ENCODE measurements around the gene TAF10.

TAF10 gene

GRCh38 chr11:6578134-6578533 lies 33.9 kb downstream of the TAF10 start:
- intact Hi-C loops (cut with micrococcal nuclease), result no loop called here
- no peak overlapping the region for H3K27ac Mint-ChIP-seq
- peaks cover 7% of the 10 kb centered on the region for H3K9me3 Mint-ChIP-seq
- no peaks in the 10 kb centered on the region for H3K27me3 Mint-ChIP-seq
- H3K36me3 Mint-ChIP-seq (ENCODE audit: low read depth), result peaks cover 31% of the 10 kb centered on the region
- peaks cover 8% of the 10 kb centered on the region for H3K4me1 Mint-ChIP-seq (ENCODE audit: low read depth)
- H3K4me3 Mint-ChIP-seq, result no peak overlapping the region

- H3K9me3 Mint-ChIP-seq, result no peaks in the 10 kb centered on the region
- H3K4me3 Mint-ChIP-seq, result no peak overlapping the region
- H3K27ac Mint-ChIP-seq, result no peak overlapping the region
- H3K27me3 Mint-ChIP-seq, result peaks cover 3% of the 10 kb centered on the region
- H3K36me3 Mint-ChIP-seq (ENCODE audit: low read depth), result peaks cover 36% of the 10 kb centered on the region
- intact Hi-C loops (cut with micrococcal nuclease), result no loop called here
- peaks cover 8% of the 10 kb centered on the region for H3K4me1 Mint-ChIP-seq (ENCODE audit: low read depth)
Observed at GRCh38 chr11:6576471-6577373, 35.3 kb downstream of the TAF10 start.

- H3K27me3 Mint-ChIP-seq, result peaks cover 12% of the 10 kb centered on the region
- H3K27ac Mint-ChIP-seq, result no peak overlapping the region
- no peaks in the 10 kb centered on the region for H3K9me3 Mint-ChIP-seq
- H3K4me1 Mint-ChIP-seq (ENCODE audit: low read depth), result peaks cover 8% of the 10 kb centered on the region
- H3K36me3 Mint-ChIP-seq (ENCODE audit: low read depth), result peaks cover 30% of the 10 kb centered on the region
- H3K4me3 Mint-ChIP-seq, result no peak overlapping the region
- intact Hi-C loops (cut with micrococcal nuclease), result no loop called here
Observed at GRCh38 chr11:6574816-6575715, 37.0 kb downstream of the TAF10 start.

- H3K9me3 Mint-ChIP-seq, result no peaks in the 10 kb centered on the region
- no peak overlapping the region for H3K27ac Mint-ChIP-seq
Observed at GRCh38 chr11:6572215-6572614, 39.8 kb downstream of the TAF10 start.

GRCh38 chr11:6571434-6572008 lies 40.5 kb downstream of the TAF10 start:
- H3K27ac Mint-ChIP-seq, result no peak overlapping the region
- no peak overlapping the region for H3K4me3 Mint-ChIP-seq
- H3K4me1 Mint-ChIP-seq (ENCODE audit: low read depth), result peaks cover 10% of the 10 kb centered on the region
- H3K27me3 Mint-ChIP-seq, result peaks cover 12% of the 10 kb centered on the region
- H3K9me3 Mint-ChIP-seq, result no peaks in the 10 kb centered on the region
- intact Hi-C loops (cut with micrococcal nuclease), result no loop called here
- peaks cover 19% of the 10 kb centered on the region for H3K36me3 Mint-ChIP-seq (ENCODE audit: low read depth)

More at GRCh38 chr11:6572215-6572614, 39.8 kb downstream of the TAF10 start:
- Mint-ChIP-seq H3K4me1 (ENCODE audit: low read depth) (peaks cover 17% of the 10 kb centered on the region), H3K36me3 (ENCODE audit: low read depth) (peaks cover 19% of the 10 kb centered on the region), H3K27me3 (peaks cover 12% of the 10 kb centered on the region), H3K4me3 (no peak overlapping the region)
- intact Hi-C loops (cut with micrococcal nuclease), result no loop called here

GRCh38 chr11:6570691-6571427 lies 41.2 kb downstream of the TAF10 start:
- Mint-ChIP-seq H3K27me3 (peaks cover 12% of the 10 kb centered on the region), H3K4me1 (ENCODE audit: low read depth) (peaks cover 8% of the 10 kb centered on the region), H3K36me3 (ENCODE audit: low read depth) (peaks cover 19% of the 10 kb centered on the region), H3K9me3 (no peaks in the 10 kb centered on the region), H3K4me3 (no peak overlapping the region), H3K27ac (no peak overlapping the region)
- intact Hi-C loops (cut with micrococcal nuclease), result no loop called here

GRCh38 chr11:6569706-6570105 lies 42.3 kb downstream of the TAF10 start:
- Mint-ChIP-seq H3K36me3 (ENCODE audit: low read depth) (peaks cover 19% of the 10 kb centered on the region), H3K4me3 (no peak overlapping the region), H3K9me3 (no peaks in the 10 kb centered on the region), H3K27me3 (peaks cover 12% of the 10 kb centered on the region), H3K27ac (no peak overlapping the region), H3K4me1 (ENCODE audit: low read depth) (peaks cover 8% of the 10 kb centered on the region)
- intact Hi-C loops (cut with micrococcal nuclease), result no loop called here

GRCh38 chr11:6568191-6568918 lies 43.7 kb downstream of the TAF10 start:
- peaks cover 12% of the 10 kb centered on the region for H3K27me3 Mint-ChIP-seq
- H3K4me3 Mint-ChIP-seq, result no peak overlapping the region
- peak overlapping the region; percentile 6 for H3K27ac Mint-ChIP-seq
- intact Hi-C loops (cut with micrococcal nuclease), result no loop called here
- peaks cover 8% of the 10 kb centered on the region for H3K4me1 Mint-ChIP-seq (ENCODE audit: low read depth)
- H3K9me3 Mint-ChIP-seq, result no peaks in the 10 kb centered on the region
- peaks cover 26% of the 10 kb centered on the region for H3K36me3 Mint-ChIP-seq (ENCODE audit: low read depth)

GRCh38 chr11:6567371-6567745 lies 44.7 kb downstream of the TAF10 start:
- Mint-ChIP-seq H3K36me3 (ENCODE audit: low read depth) (peaks cover 18% of the 10 kb centered on the region), H3K27ac (no peak overlapping the region), H3K27me3 (peaks cover 12% of the 10 kb centered on the region), H3K4me3 (no peak overlapping the region), H3K4me1 (ENCODE audit: low read depth) (peaks cover 8% of the 10 kb centered on the region), H3K9me3 (no peaks in the 10 kb centered on the region)
- intact Hi-C loops (cut with micrococcal nuclease), result no loop called here

- no peak overlapping the region for H3K4me3 Mint-ChIP-seq
Observed at GRCh38 chr11:6566704-6567370, 45.2 kb downstream of the TAF10 start.

GRCh38 chr11:6565988-6566703 lies 45.9 kb downstream of the TAF10 start:
- H3K27ac Mint-ChIP-seq, result no peak overlapping the region
- no peak overlapping the region for H3K4me3 Mint-ChIP-seq
- H3K4me1 Mint-ChIP-seq (ENCODE audit: low read depth), result peaks cover 14% of the 10 kb centered on the region
- intact Hi-C loops (cut with micrococcal nuclease), result no loop called here
- H3K36me3 Mint-ChIP-seq (ENCODE audit: low read depth), result peaks cover 9% of the 10 kb centered on the region
- H3K9me3 Mint-ChIP-seq, result no peaks in the 10 kb centered on the region
- peaks cover 2% of the 10 kb centered on the region for H3K27me3 Mint-ChIP-seq

More at GRCh38 chr11:6566704-6567370, 45.2 kb downstream of the TAF10 start:
- peaks cover 9% of the 10 kb centered on the region for H3K27me3 Mint-ChIP-seq
- H3K27ac Mint-ChIP-seq, result no peak overlapping the region
- intact Hi-C loops (cut with micrococcal nuclease), result no loop called here
- H3K9me3 Mint-ChIP-seq, result no peaks in the 10 kb centered on the region
- H3K36me3 Mint-ChIP-seq (ENCODE audit: low read depth), result peaks cover 16% of the 10 kb centered on the region
- peaks cover 10% of the 10 kb centered on the region for H3K4me1 Mint-ChIP-seq (ENCODE audit: low read depth)

GRCh38 chr11:6565325-6565724 lies 46.7 kb downstream of the TAF10 start:
- intact Hi-C loops (cut with micrococcal nuclease), result no loop called here
- no peak overlapping the region for H3K4me3 Mint-ChIP-seq
- H3K27me3 Mint-ChIP-seq, result no peaks in the 10 kb centered on the region
- H3K4me1 Mint-ChIP-seq (ENCODE audit: low read depth), result peaks cover 14% of the 10 kb centered on the region
- H3K27ac Mint-ChIP-seq, result no peak overlapping the region
- peaks cover 6% of the 10 kb centered on the region for H3K36me3 Mint-ChIP-seq (ENCODE audit: low read depth)
- no peaks in the 10 kb centered on the region for H3K9me3 Mint-ChIP-seq
